ENCODE measurements around the gene XIRP1.

DNA sequence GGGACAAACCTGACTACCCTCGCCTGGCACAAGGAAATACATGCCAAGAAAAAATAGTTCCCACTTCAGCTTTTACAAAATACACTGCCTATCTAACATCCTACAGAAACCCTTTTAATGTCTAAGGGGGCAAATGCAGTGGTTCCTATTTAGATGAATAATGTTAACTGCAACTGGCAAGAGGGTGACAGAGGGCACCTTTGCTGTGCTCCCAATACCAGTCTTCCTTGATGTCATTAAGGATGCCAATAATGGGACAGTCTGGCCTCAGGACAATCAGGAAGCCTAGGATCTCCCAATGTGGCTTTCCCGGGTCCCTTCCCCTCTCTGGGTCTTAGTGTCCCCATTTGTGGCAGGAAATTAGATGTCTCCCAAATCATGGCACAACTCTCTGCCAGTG, 53.0 kb downstream of the XIRP1 start:
- TF ChIP-seq, protein P1, sequence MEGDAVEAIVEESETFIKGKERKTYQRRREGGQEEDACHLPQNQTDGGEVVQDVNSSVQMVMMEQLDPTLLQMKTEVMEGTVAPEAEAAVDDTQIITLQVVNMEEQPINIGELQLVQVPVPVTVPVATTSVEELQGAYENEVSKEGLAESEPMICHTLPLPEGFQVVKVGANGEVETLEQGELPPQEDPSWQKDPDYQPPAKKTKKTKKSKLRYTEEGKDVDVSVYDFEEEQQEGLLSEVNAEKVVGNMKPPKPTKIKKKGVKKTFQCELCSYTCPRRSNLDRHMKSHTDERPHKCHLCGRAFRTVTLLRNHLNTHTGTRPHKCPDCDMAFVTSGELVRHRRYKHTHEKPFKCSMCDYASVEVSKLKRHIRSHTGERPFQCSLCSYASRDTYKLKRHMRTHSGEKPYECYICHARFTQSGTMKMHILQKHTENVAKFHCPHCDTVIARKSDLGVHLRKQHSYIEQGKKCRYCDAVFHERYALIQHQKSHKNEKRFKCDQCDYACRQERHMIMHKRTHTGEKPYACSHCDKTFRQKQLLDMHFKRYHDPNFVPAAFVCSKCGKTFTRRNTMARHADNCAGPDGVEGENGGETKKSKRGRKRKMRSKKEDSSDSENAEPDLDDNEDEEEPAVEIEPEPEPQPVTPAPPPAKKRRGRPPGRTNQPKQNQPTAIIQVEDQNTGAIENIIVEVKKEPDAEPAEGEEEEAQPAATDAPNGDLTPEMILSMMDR (conservative IDR thresholded peaks at IDR 0.05 in 1 of 2, IDR thresholded peaks at IDR 0.05 in 1 of 2; ENCODE audit: extremely low read depth in 1 of 2, insufficient read depth in 1 of 2, low read depth in 1 of 2, low read length in 2 of 2), result no peak
- TF ChIP-seq EZH2 (IDR thresholded peaks at IDR 0.05; ENCODE audit: borderline replicate concordance, low read length), result no peak
